Mesendoderm (in vitro differentiated cells): ENCODE data around the gene RPS6KA2.
"Not testable (repeated sequence)": the region's sequence is repeated elsewhere in the genome, so short reads cannot be mapped to it uniquely, and the experiment has no call there.

ENCODE experiments used
- DNase-seq: peaks from one replicate; pipeline ENCODE4 v3.0.0; 2013
- H2AK5ac ChIP-seq: 2 replicates; pipeline ENCODE4 v1.6.1; 2013; ENCODE audit warnings: low read length, inconsistent platforms
- H2BK120ac ChIP-seq: 2 replicates; pipeline ENCODE4 v1.6.1; 2013; ENCODE audit warnings: low read depth, mild to moderate bottlenecking, low read length, moderate library complexity, mixed read lengths
- H2BK15ac ChIP-seq: replicated peaks from 2 replicates; pipeline ENCODE4 v1.6.1; 2013; ENCODE audit warnings: low read depth, mild to moderate bottlenecking, moderate library complexity
- H2BK5ac ChIP-seq: 2 replicates; pipeline ENCODE4 v1.6.1; 2013; ENCODE audit warnings: low read length, inconsistent platforms
- H3K18ac ChIP-seq: 2 replicates; pipeline ENCODE4 v1.6.1; 2013; ENCODE audit warnings: mild to moderate bottlenecking, low read length, mixed read lengths
- H3K23ac ChIP-seq: one replicate; pipeline ENCODE4 v1.6.1; 2013; ENCODE audit warnings: low read length
- H3K27ac ChIP-seq: 2 replicates; pipeline ENCODE4 v1.5.1; 2013; ENCODE audit warnings: low read depth, mild to moderate bottlenecking, inconsistent platforms, low read length, moderate library complexity
- H3K27me3 ChIP-seq: 2 replicates; pipeline ENCODE4 v1.6.1; 2013; ENCODE audit warnings: low read length, control low read depth, mild to moderate bottlenecking, inconsistent platforms; ENCODE audit not compliant: insufficient read depth, poor library complexity
- H3K36me3 ChIP-seq: 2 replicates; pipeline ENCODE4 v1.6.1; 2013; ENCODE audit warnings: low read length, inconsistent platforms; ENCODE audit not compliant: control insufficient read depth, insufficient read depth
- H3K4ac ChIP-seq: one replicate; pipeline ENCODE4 v1.6.1; 2013; ENCODE audit warnings: low read depth, mild to moderate bottlenecking, low read length, moderate library complexity
- H3K4me1 ChIP-seq: 2 replicates; pipeline ENCODE4 v1.6.1; 2013; ENCODE audit warnings: low read depth, low read length, inconsistent platforms; ENCODE audit not compliant: control insufficient read depth
- H3K4me2 ChIP-seq: 2 replicates; pipeline ENCODE4 v1.6.1; 2013; ENCODE audit warnings: low read length
- H3K4me3 ChIP-seq: 2 replicates; pipeline ENCODE4 v1.5.1; 2013; ENCODE audit warnings: mild to moderate bottlenecking, low read length
- H3K56ac ChIP-seq: one replicate; pipeline ENCODE4 v1.6.1; 2013; ENCODE audit warnings: low read length
- H3K79me1 ChIP-seq: 2 replicates; pipeline ENCODE4 v1.6.1; 2013; ENCODE audit warnings: low read length, inconsistent platforms
- H3K79me2 ChIP-seq: 2 replicates; pipeline ENCODE4 v1.6.1; 2013; ENCODE audit warnings: mild to moderate bottlenecking, low read length; ENCODE audit not compliant: control insufficient read depth, insufficient read depth
- H3K9ac ChIP-seq: 2 replicates; pipeline ENCODE4 v1.6.1; 2013; ENCODE audit warnings: low read length, inconsistent platforms
- H4K5ac ChIP-seq: one replicate; pipeline ENCODE4 v1.6.1; 2013; ENCODE audit warnings: low read length
- H4K8ac ChIP-seq: one replicate; pipeline ENCODE4 v1.6.1; 2013; ENCODE audit warnings: low read depth, mild to moderate bottlenecking, control low read depth, low read length, moderate library complexity
- WGBS: extraction: QIAGEN DNeasy Blood & Tissue Kit; methylation state at CpG from one replicate; pipeline ENCODE4 v1.1.7; 2013; ENCODE audit warnings: low lambda C conversion rate, missing lambda C conversion rate; ENCODE audit not compliant: insufficient coverage; ENCODE audit errors: extremely low coverage; 5-methylcytosine and 5-hydroxymethylcytosine counted together

RPS6KA2 gene

DNA sequence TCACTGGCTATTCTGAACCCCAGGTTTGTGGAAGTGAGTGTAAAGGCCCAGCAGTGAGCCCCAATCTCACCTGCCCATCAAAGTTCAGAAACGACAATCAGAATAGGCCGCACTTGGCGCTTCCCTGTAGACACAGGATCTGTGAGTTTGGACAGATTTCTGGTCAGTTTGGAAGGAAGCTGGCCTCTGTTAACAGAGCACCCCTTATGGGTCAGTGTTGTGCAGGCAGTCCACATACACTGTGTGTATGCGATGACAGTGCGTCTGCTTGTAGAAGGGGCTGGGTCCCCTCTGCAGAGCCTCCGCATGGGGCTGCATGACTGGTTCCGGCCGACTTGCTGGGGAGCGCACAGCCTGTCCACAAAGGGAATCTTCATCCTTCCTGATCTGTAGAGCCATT, 240.9 kb downstream of the RPS6KA2 start:
- Histone ChIP-seq H3K79me2 (no peaks in the 10 kb centered on the region), H3K4me3 (no peak overlapping the region), H3K36me3 (no peaks in the 10 kb centered on the region), H3K27ac (no peak overlapping the region), H2BK5ac (no peak overlapping the region), H3K18ac (no peak overlapping the region), H3K79me1 (no peaks in the 10 kb centered on the region), H3K4me1 (no peaks in the 10 kb centered on the region), H2BK15ac (no peak overlapping the region), H4K5ac (no peak overlapping the region), H3K23ac (no peak overlapping the region), H2BK120ac (no peak overlapping the region), H3K9ac (no peak overlapping the region), H3K27me3 (no peaks in the 10 kb centered on the region), H4K8ac (no peak overlapping the region), H3K4me2 (no peak overlapping the region), H2AK5ac (no peak overlapping the region), H3K56ac (no peak overlapping the region), H3K4ac (no peak overlapping the region)
- DNase-seq: no peak
- WGBS: no CpG with 5 or more reads among the region's 9 CpGs

GRCh38 chr6:166383802-166384363, 243.2 kb downstream of the RPS6KA2 start:
- not testable (repeated sequence) for H3K79me2 ChIP-seq, H2AK5ac ChIP-seq, H3K27me3 ChIP-seq, H3K79me1 ChIP-seq, H3K4me1 ChIP-seq, H4K5ac ChIP-seq, H2BK15ac ChIP-seq, H3K4ac ChIP-seq, H4K8ac ChIP-seq, H3K18ac ChIP-seq, H3K23ac ChIP-seq, H2BK5ac ChIP-seq, H3K36me3 ChIP-seq, DNase-seq, H2BK120ac ChIP-seq
- Histone ChIP-seq H3K4me2 (peak overlapping the region; percentile 89), H3K9ac (peak overlapping the region; percentile 84), H3K56ac (peak overlapping the region; percentile 90), H3K4me3 (peak overlapping the region; percentile 78), H3K27ac (peak overlapping the region; percentile 68)
- no CpG with 5 or more reads among the region's 22 CpGs for WGBS

DNA sequence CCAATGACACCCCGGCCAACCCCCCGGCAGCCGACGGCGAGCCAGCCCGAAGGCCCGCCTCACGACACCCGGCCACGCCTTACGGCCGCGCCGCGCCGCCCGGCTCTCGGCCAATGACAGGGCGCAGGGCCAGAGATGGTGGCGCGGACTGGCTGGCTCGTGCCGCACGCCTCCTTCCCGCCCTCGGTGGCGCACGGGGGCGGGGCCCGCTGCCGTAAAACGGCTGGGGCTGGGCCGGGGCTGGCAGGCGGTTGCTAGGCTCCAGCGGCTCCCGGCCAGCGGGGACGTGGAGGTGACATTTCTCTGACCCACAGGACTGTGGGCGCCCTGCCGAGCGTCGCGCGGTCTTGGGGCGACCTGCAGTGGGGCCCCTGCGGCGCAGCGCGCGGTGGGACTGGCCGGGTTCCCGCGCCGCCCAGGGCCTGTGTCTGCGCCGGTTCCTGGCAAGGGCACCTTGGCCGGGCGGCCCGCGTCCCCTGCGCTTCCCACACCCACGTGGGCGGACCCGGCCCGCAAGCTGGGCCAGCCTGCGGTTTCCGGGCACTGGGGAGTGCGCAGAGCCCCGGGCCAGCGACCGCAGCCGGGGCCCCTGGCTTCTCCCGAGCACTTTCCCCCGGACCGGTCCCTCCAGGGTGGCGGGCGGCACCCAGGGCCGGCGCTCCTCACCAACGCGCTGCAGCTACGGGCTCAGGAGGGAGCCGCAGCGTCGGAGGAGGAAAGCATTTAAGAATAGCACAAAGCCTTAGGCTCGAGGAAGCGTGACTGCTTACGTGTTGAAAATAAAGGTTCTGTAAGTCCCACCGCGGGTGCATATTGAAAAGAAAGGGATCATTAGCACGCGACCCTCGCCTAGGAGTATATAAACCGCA, 243.9 kb downstream of the RPS6KA2 start, which contains the start of gene MPC1:
Gene MPC1, minus strand, starts transcription at position 8 of the 869 bp plus-strand sequence. CDS start 64 bp downstream, outside the sequence.
- Histone ChIP-seq H3K36me3 (no peaks in the 10 kb centered on the region), H3K4me1 (no peaks in the 10 kb centered on the region), H3K56ac (peak within 1 kb of the TSS; percentile 90), H3K4me3 (peak within 1 kb of the TSS; percentile 78), H3K4me2 (peak within 1 kb of the TSS; percentile 97), H3K27ac (peak within 1 kb of the TSS; percentile 68), H2BK120ac (no peak within 1 kb of the TSS), H3K9ac (peak within 1 kb of the TSS; percentile 84), H3K18ac (peak within 1 kb of the TSS; percentile 25), H3K79me2 (no peaks in the 10 kb centered on the region), H2AK5ac (no peak within 1 kb of the TSS), H3K27me3 (no peaks in the 10 kb centered on the region), H3K23ac (no peak within 1 kb of the TSS), H4K8ac (no peak within 1 kb of the TSS), H3K79me1 (no peaks in the 10 kb centered on the region), H2BK15ac (no peak within 1 kb of the TSS), H3K4ac (no peak within 1 kb of the TSS), H4K5ac (no peak within 1 kb of the TSS), H2BK5ac (no peak within 1 kb of the TSS)
- peak; percentile 98 for DNase-seq
- WGBS: no CpG with 5 or more reads among the region's 94 CpGs

GRCh38 chr6:166382500-166382932, 244.5 kb downstream of the RPS6KA2 start:
- Histone ChIP-seq H4K5ac (no peak overlapping the region), H3K27ac (no peak overlapping the region), H3K4me2 (peak overlapping the region; percentile 97), H3K4ac (no peak overlapping the region), H3K56ac (peak overlapping the region; percentile 85), H3K23ac (no peak overlapping the region), H3K36me3 (no peaks in the 10 kb centered on the region), H2BK15ac (no peak overlapping the region), H3K79me2 (no peaks in the 10 kb centered on the region), H3K27me3 (no peaks in the 10 kb centered on the region), H4K8ac (no peak overlapping the region), H3K79me1 (no peaks in the 10 kb centered on the region), H3K4me1 (no peaks in the 10 kb centered on the region), H3K18ac (no peak overlapping the region), H3K4me3 (peak overlapping the region; percentile 72), H2BK5ac (no peak overlapping the region), H3K9ac (peak overlapping the region; percentile 70), H2AK5ac (no peak overlapping the region), H2BK120ac (no peak overlapping the region)
- no peak for DNase-seq
- no CpG with 5 or more reads among the region's 46 CpGs for WGBS

DNA sequence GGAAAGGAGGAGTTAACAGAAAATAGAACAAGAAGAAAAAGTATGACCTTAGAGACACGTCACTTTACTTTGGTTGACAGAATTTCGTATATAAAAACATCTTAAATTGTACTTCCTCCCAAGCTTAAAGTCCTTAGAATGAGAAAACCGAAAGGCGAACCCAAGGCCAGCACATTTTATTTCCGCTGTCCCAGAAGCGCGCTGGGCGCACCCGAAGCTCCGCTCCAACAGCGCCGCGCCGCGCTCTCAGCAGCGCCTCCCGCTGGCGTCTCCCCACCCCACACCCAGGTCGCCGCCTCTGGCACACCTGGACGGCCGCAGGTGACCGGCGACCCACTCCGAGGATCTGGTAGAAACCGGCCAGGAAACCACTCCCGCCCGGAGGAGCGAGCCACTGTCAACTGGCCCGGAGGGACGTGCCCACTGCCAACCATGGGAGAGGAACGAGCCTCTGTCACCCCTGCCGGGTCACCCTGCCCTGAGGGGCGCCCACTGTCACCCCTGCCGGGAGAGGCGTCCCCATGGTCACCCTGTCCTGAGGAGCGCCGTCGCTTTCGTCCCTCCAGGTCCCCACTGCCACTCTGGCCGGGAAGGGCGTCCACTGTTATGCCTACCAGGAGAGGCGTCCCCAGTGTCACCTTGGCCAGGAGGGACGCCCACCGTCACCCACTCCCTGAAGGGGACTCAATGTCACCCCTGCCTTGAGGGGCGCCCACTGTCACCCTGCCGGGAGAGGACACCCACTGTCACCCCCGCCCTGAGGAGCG, 245.1 kb downstream of the RPS6KA2 start:
- no peaks in the 10 kb centered on the region for H3K36me3 ChIP-seq
- no peak overlapping the region for H2BK120ac ChIP-seq
- H3K4me3 ChIP-seq: peak overlapping the region; percentile 17
- no peaks in the 10 kb centered on the region for H3K79me1 ChIP-seq
- H4K5ac ChIP-seq: no peak overlapping the region
- no CpG with 5 or more reads among the region's 49 CpGs for WGBS
- no peak overlapping the region for H4K8ac ChIP-seq
- peak overlapping the region; percentile 74 for H3K56ac ChIP-seq
- H3K79me2 ChIP-seq: no peaks in the 10 kb centered on the region
- no peak overlapping the region for H2AK5ac ChIP-seq
- H3K18ac ChIP-seq: no peak overlapping the region
- no peak overlapping the region for H3K4ac ChIP-seq
- no peaks in the 10 kb centered on the region for H3K4me1 ChIP-seq
- H3K23ac ChIP-seq: no peak overlapping the region
- H3K27me3 ChIP-seq: no peaks in the 10 kb centered on the region
- DNase-seq: peak; percentile 73
- H2BK5ac ChIP-seq: no peak overlapping the region
- H3K9ac ChIP-seq: peak overlapping the region; percentile 70
- H3K27ac ChIP-seq: no peak overlapping the region
- H2BK15ac ChIP-seq: no peak overlapping the region
- peak overlapping the region; percentile 97 for H3K4me2 ChIP-seq
